GM21723 (cell line): ENCODE measurements around the gene ST6GAL2.

Source experiments
- ATAC-seq: cut with Tn5 transposase; IDR thresholded peaks from one replicate; pipeline ENCODE4 v1.9.1; 2021; ENCODE audit warnings: mild to moderate bottlenecking, moderate library complexity; ENCODE audit not compliant: unreplicated experiment

Gene ST6GAL2

DNA sequence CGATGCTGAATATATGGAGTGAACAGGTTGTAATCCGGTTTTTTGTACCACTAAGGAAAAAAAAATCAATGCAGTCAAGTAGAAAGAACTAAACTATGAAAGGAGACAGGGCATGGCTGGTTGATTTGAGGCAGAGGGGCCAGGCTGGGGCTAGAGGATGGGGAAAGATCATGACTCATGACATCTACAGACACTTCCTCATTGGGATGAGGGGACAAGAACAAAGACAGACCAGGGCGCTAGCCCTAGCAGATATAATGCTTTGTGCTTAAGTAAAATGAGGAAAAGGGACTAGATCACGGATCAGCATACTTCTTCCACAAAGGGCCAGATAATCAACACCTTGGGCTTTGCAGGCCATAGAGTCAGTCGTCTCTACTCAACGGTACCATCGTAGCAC lies 55.8 kb downstream of the ST6GAL2 start:
- no peak for ATAC-seq

- no peak for ATAC-seq
Measured at GRCh38 chr2:106828119-106828518, 57.8 kb downstream of the ST6GAL2 start.

GRCh38 chr2:106827158-106827557 lies 58.8 kb downstream of the ST6GAL2 start:
- no peak for ATAC-seq

- ATAC-seq: no peak
Measured at GRCh38 chr2:106825161-106825560, 60.8 kb downstream of the ST6GAL2 start.

DNA sequence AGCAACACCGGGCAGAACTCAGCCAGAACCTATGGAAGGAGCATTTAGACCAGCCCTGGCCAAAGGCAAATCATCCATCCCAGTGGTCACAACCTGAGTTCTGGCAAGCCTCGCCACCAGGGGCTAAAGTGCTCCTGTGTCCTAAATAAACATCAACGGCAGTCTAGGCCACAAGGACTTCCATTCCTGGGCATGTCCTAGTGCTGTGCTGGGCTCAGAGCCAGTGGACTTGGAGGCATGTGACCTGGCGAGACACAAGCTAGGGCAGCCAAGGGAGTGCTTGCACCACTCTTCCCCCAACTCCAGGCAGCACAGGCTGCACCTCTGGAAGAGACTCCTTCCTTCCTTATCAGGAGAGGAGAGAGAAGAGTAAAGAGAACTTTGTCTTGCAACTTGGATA lies 69.0 kb downstream of the ST6GAL2 start:
- no peak for ATAC-seq

DNA sequence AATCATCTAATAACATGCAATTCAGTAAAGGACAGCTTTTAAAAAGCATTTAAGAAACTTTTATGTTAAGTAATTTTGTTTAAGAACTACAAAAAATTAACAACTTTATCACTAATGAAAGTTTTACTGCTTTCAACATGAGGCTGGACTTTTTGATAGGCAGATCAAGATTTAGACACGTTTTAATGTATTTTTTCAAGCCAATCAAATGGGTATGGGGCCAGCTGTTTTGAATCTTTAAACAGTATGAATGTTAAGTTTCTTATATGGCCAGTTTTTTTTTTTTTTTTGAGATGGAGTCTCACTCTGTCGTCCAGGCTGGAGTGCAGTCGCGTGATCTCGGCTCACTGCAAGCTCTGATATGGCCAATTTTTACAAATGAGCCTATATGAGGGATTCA lies 73.1 kb downstream of the ST6GAL2 start:
- no peak for ATAC-seq

- no peak for ATAC-seq
Measured at GRCh38 chr2:106812383-106812782, 73.6 kb downstream of the ST6GAL2 start.

DNA sequence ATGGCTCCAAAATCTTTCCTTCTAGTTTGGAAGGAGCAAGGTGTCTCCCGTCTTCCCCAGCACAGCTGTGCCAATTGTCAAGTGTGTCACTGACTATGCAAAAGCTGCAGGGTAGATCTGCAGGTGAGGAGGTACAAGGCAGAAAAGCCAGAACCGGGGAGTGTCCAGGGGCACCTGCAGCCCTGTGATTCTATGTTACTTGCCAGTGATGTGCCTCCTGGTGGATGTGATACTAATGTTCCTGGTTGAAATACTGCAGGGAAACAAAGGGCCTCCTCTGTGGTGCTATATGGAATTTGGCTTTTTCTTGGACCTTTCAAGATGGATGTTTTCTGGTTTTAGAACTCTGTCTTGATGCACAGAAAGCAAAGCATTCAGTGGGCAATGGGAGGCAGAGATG lies 80.3 kb downstream of the ST6GAL2 start:
- no peak for ATAC-seq

GRCh38 chr2:106804161-106804560 lies 81.8 kb downstream of the ST6GAL2 start:
- ATAC-seq: no peak

DNA sequence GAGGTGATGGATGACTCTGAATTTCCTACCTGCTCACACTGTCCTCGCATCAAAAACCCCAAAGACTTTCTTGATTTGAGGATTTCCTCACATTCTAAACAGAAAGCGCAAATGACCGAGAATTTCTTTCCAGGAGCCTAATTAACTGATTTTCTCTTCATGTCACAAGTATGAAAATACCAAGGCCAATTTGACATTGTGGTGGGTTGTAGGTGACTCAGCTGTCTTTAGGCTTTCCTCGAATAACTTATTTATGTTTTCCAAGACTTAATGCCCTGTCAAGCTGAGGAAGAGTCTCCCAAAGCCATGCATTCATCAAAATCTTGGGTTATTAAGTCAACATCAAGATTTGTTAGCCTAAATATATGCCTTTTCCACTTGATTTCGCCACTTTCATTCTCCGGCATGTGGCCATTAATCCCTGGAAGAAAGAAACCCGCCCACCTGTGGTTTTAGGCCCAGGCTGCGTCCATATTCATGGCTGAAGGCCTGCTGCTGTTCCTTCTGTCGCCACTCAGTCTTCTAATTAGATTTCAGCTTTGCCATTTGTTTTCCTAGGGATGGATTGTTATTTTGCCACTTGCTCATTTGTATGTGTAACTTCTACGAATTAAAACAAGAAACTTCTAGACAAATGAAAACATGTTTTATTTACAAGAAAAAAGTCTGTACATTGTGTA lies 84.9 kb downstream of the ST6GAL2 start:
- ATAC-seq: no peak

DNA sequence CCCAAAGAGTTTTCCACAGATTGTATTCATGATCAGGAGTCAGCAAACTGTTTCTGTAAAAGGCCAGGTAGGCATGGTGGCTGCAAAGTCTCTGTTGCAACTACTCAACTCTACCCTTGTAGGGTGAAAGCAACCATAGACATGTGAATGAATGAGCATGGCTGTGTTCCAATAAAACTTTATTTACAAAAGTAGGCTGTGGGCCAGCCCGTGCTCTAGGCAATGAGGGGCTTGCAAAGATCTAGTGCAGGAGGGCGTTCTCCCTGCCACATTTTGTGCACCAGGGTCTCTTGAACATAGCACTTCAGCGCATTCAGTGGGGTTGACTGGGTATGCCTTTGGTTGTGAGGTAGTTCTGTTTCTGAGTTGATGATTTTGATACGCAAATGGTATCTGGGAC lies 85.8 kb downstream of the ST6GAL2 start:
- ATAC-seq: no peak

DNA sequence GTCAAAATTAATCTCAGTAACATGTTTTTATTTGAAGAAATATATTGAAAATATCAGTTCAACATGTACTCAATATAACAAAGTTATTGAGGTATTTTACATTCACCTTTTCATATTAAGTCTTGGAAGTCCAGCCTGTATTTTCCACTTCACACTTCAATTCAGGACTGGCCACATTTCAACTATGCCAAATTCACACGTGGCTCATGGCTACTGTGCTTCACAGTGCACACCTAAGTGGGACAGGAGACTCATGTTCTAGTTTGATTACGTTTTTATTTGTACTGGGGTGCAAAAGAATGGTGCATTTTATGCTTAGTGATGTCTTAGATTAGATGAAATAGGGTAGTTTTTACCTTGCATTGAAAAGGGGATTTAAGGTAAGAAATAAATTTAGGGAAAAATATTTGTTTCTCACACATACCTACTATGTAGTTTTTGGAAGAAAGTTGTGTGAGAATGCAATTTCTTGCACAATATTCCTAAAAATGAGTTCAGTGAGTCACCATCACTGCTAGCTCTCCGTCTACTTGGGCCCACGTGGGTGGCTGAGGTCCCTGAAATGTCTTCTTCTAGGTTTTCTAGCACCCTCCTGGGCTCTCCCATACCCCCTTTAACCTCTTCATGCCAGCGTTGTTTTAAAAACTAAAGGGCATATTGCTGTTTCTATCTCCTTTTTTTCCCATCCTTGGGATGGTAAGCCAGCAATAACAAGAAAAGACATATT lies 87.0 kb downstream of the ST6GAL2 start:
- ATAC-seq: no peak

GRCh38 chr2:106797494-106797893 lies 88.5 kb downstream of the ST6GAL2 start:
- no peak for ATAC-seq

DNA sequence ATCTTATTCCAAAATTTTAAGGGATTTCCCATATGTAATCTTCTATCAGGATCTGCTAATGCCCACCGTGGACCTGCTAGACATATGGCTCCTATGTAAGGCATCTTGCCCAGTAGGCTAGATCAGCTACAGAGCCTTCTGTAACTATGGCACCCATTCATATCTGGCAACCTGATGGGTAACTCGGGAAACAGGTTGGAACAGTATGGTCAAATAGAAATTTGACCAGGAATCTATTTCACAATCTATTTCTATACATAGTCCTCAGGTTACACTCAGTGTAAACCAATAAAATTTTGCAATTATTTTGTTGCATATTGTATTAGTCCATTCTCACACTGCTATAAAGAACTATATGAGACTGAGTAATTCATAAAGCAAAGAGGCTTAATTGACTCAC lies 93.3 kb downstream of the ST6GAL2 start:
- no peak for ATAC-seq

DNA sequence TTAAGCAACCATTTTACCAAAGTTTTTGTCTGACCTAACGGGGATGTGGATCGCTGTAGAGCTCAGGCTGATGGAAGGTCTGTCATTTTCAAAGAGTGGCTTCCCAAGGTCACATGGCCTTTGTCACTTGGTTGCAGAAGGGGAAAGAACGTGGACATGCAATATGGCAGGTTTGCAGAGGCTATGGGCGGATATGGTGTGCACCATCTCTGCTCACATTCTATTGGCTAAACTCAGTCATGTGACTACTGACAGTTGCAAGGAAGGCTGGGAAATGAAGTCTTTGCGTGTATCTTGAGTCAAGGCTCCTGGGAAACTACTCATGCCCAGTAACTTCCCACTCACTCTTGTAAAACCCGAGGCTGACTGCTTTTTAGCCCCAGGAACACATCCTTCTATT lies 96.8 kb downstream of the ST6GAL2 start:
- peak; percentile 49 for ATAC-seq

DNA sequence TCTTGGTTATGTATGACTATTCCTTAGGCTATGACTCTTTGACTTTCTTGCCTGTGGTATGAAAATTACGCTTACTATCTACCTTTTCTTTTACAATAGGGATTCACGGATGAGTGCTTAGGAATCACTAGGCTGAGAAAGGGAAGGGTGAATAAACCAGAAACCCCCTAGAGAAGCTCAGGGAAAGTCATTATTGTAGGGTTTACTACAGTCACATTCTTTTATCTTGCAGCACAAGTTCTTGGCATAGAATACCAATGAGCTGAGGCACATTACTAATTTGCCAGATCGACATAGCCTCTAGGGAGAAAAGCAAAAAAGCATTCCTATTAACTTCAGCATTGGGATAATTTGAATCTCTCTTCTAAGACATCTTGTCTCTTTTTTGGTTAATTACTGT lies 103.3 kb downstream of the ST6GAL2 start:
- no peak for ATAC-seq

GRCh38 chr2:106781196-106781595 lies 104.8 kb downstream of the ST6GAL2 start:
- no peak for ATAC-seq

- no peak for ATAC-seq
Measured at GRCh38 chr2:106771811-106772210, 114.2 kb downstream of the ST6GAL2 start.

DNA sequence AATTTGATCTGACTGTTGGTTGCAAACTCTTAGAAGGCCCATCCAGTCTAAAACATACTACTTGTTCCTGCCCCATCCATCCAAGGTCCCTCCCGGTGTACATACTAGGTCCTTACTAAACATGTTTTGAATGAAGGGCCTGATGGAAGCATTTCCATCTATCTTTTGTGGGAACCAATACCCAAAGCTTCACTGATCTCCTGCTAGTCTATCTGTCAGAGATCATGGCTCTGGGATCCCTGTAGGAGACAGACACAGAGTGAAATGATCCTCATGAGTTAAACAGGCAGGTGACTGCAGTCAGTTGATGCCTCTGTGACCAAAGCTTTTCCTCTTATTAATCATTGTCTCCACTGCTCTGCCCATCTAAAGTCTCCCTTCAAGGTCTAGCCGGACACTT lies 115.0 kb downstream of the ST6GAL2 start:
- no peak for ATAC-seq

DNA sequence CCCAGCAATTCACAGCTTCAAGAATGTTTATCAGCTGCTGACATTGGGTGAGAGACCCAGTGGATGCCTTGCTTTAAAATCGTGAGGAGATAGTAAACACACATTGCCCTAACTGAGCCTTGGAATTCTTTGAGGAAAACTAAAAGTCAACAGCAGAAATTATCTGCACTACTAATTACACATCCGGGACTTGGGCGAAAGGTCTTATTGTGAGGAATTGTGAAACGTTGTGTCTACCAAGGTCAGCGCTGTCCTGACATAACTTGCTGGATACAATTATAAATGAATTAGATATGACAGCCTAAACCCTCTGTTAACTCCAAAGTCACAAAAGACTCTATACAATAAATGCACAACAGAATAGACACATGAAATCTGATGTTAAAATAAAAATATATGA lies 121.4 kb downstream of the ST6GAL2 start:
- ATAC-seq: no peak

DNA sequence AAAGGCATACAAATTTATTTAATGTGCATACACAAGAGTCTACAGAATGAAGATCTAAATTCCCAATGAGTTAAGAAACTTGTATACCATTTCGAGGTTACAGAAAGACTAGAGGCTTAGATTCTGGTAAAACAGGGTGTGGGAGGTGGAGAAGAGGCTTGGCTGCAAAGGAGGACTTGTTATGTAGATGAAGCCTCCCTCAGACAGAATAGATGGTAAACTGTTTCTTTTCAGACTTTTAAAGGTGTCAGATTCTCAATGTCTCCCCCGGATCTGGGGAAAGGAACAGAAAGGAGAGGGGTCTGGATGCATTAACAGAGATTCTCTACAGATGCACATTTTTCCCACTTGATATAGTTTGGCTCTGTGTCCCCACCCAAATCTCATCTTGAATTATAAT lies 126.0 kb downstream of the ST6GAL2 start:
- ATAC-seq: no peak

GRCh38 chr2:106758901-106759497 lies 127.0 kb downstream of the ST6GAL2 start:
- no peak for ATAC-seq
